Stomach (tissue), 4 donors: ENCODE results near the gene GNLY.

ENCODE experiments used
- POLR2AphosphoS5 ChIP-seq, 3 donors: sonication (generic); formaldehyde crosslinking; IDR thresholded peaks; one replicate each; pipeline ENCODE4 v1.6.1; 2016; ENCODE audit warnings: antibody characterized with exemption in 3 of 3
- TF ChIP-seq, protein P1 (sequence below), 7 experiments: fragments of 450-650 bp in 4 of 7; fragments of 200-600 bp in 3 of 7; sonication (generic) in 3 of 7; IDR thresholded peaks; one replicate each; pipeline ENCODE4 v1.5.1; 2016 to 2019; ENCODE audit warnings: antibody characterized with exemption in 7 of 7, control low read depth in 2 of 7, mild to moderate bottlenecking in 1 of 7

- TF ChIP-seq, protein P1, sequence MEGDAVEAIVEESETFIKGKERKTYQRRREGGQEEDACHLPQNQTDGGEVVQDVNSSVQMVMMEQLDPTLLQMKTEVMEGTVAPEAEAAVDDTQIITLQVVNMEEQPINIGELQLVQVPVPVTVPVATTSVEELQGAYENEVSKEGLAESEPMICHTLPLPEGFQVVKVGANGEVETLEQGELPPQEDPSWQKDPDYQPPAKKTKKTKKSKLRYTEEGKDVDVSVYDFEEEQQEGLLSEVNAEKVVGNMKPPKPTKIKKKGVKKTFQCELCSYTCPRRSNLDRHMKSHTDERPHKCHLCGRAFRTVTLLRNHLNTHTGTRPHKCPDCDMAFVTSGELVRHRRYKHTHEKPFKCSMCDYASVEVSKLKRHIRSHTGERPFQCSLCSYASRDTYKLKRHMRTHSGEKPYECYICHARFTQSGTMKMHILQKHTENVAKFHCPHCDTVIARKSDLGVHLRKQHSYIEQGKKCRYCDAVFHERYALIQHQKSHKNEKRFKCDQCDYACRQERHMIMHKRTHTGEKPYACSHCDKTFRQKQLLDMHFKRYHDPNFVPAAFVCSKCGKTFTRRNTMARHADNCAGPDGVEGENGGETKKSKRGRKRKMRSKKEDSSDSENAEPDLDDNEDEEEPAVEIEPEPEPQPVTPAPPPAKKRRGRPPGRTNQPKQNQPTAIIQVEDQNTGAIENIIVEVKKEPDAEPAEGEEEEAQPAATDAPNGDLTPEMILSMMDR (IDR thresholded peaks at IDR 0.05), result peak in 2 of 7 experiments; percentile 10 to 17
- no peak for TF ChIP-seq POLR2AphosphoS5 (IDR thresholded peaks at IDR 0.05)
Measured at GRCh38 chr2:85648619-85649018, 45.5 kb upstream of the GNLY start.
